ENCODE results near the gene LRFN5. TPM values are rescaled to one million over a fixed set of nuclear protein-coding genes. Genes with fewer than 3 reads are reported as not detected.

The LRFN5 gene
- total and polyA plus RNA-seq, 2 of the 8 experiments (the other 6 are each of a cell fraction or from before 2014, with no cell fraction given) = 0.85 to 4.7 TPM

DNA sequence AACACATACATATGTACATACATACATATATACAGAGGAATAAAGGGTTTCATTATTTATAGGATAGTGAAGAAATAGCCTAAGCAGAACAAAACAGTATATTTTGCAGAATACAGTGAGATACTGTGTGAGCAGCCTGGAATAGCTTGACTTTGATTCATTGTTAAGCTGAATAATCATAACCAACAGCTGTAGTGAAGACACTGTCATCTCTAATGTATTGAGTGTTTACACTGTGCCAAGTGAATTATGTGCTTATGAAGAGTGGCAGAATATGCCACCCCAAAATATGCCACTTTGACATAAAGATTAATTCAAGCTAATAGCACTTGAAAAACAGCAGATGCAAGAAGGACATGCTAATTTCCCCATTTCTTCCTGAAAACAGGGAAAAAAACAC, 48.2 kb upstream of the LRFN5 start:
- no peaks in the 10 kb centered on the region for H3K27me3 ChIP-seq (replicated peaks in 1 of 4; ENCODE audit: control insufficient read depth in 3 of 4, extremely low read depth in 1 of 4, insufficient read depth in 3 of 4, low read length in 3 of 4)
- TF ChIP-seq CBX8 (IDR thresholded peaks at IDR 0.05; ENCODE audit: borderline replicate concordance, low read depth, low read length) (no peak), HDAC6 (IDR thresholded peaks at IDR 0.05; ENCODE audit: low read depth, low read length) (no peak), GABPA (IDR thresholded peaks at IDR 0.05; ENCODE audit: borderline replicate concordance, insufficient read depth, low read length) (no peak), SUZ12 (IDR thresholded peaks at IDR 0.05; ENCODE audit: low read length) (no peak), SIRT6 (IDR thresholded peaks at IDR 0.05; ENCODE audit: low read length) (no peak), BCL11A (IDR thresholded peaks at IDR 0.05; ENCODE audit: low read depth in 2 of 2, low read length in 2 of 2) (no peak), YY1 (IDR thresholded peaks at IDR 0.05; ENCODE audit: low read depth, low read length) (no peak), JUN (IDR thresholded peaks at IDR 0.05; ENCODE audit: low read depth, low read length) (no peak), SAP30 (IDR thresholded peaks at IDR 0.05; ENCODE audit: insufficient read depth, insufficient replicate concordance, low read length) (no peak), EZH2 (IDR thresholded peaks at IDR 0.05; ENCODE audit: low read depth, low read length, severe bottlenecking) (no peak)
- TF ChIP-seq, protein P1, sequence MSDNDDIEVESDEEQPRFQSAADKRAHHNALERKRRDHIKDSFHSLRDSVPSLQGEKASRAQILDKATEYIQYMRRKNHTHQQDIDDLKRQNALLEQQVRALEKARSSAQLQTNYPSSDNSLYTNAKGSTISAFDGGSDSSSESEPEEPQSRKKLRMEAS (IDR thresholded peaks at IDR 0.05) = no peak

More for the DNA sequence above, 48.2 kb upstream of the LRFN5 start:
- Histone ChIP-seq H3K4me1 (replicated peaks in 1 of 4; ENCODE audit: control insufficient read depth in 3 of 4, insufficient read depth in 4 of 4, low read length in 3 of 4) (no peaks in the 10 kb centered on the region), H4K20me1 (replicated peaks in 1 of 2; ENCODE audit: control insufficient read depth in 1 of 2, insufficient read depth in 2 of 2, low read length in 2 of 2) (no peaks in the 10 kb centered on the region), H3K79me2 (ENCODE audit: control insufficient read depth in 1 of 2, insufficient read depth in 2 of 2, low read length in 2 of 2) (no peaks in the 10 kb centered on the region), H2BK120ac (replicated peaks; ENCODE audit: low read depth, low read length) (no peak overlapping the region), H2AK5ac (ENCODE audit: low read depth, low read length) (no peak overlapping the region), H3K4me2 (ENCODE audit: insufficient read depth in 1 of 2, low read depth in 2 of 2, low read length in 2 of 2) (no peak overlapping the region), H3K4me3 (ENCODE audit: extremely low read depth in 1 of 4, insufficient read depth in 2 of 4, low read depth in 3 of 4, low read length in 4 of 4) (no peak overlapping the region), H3K36me3 (ENCODE audit: control insufficient read depth in 2 of 4, insufficient read depth in 4 of 4, low read length in 3 of 4) (no peaks in the 10 kb centered on the region), H3K23ac (ENCODE audit: insufficient read length) (no peak overlapping the region), H3K79me1 (ENCODE audit: low read depth, low read length) (no peaks in the 10 kb centered on the region), H2BK15ac (ENCODE audit: low read length) (no peak overlapping the region), H2BK5ac (ENCODE audit: low read depth, low read length) (no peak overlapping the region), H4K91ac (replicated peaks; ENCODE audit: insufficient read length, low read length) (no peak overlapping the region), H2BK12ac (ENCODE audit: low read depth, low read length) (no peak overlapping the region), H3K9ac (replicated peaks in 1 of 4; ENCODE audit: extremely low read depth in 1 of 4, low read depth in 3 of 4, low read length in 3 of 4) (no peak overlapping the region), H3K9me3 (ENCODE audit: insufficient read depth in 2 of 2, low read depth in 1 of 2, low read length in 1 of 2) (no peaks in the 10 kb centered on the region), H4K8ac (ENCODE audit: extremely low read depth, insufficient read depth, low read length) (no peak overlapping the region), H4K5ac (ENCODE audit: insufficient read length, low read depth, low read length) (no peak overlapping the region), H2BK20ac (ENCODE audit: low read length) (no peak overlapping the region), H3K18ac (ENCODE audit: extremely low read depth, low read length) (no peak overlapping the region), H3K4ac (replicated peaks; ENCODE audit: insufficient read length, low read depth, low read length) (no peak overlapping the region), H3K27ac (ENCODE audit: low read depth, low read length) (no peak overlapping the region), H2AFZ (ENCODE audit: low read length) (no peak overlapping the region), H3K56ac (replicated peaks; ENCODE audit: insufficient read length, low read depth, low read length) (no peak overlapping the region), H3K14ac (ENCODE audit: insufficient read length) (no peak overlapping the region), H3K23me2 (ENCODE audit: low read depth, low read length) (no peaks in the 10 kb centered on the region)
- DNase-seq (ENCODE audit: low read depth in 1 of 2, low spot score in 2 of 2) (no peak), FAIRE-seq (no peak)
- ChIA-PET CTCF (ENCODE audit: partially characterized antibody) (no interaction called here), POLR2A (ENCODE audit: partially characterized antibody) (interaction anchor here (1.2 kb wide), 1 partner anchor 10 kb away, joined by 3 read pairs; no protein-coding TSS in a partner anchor)

Measured in H1 (cell line).